K562 (cell line): Measurements from ENCODE around the gene SLC22A7.

Source experiments
- MEF2A ChIP-seq: IDR thresholded peaks from 2 replicates; pipeline ENCODE4 v1.6.1; 2011; ENCODE audit warnings: low read depth, mild to moderate bottlenecking, low read length, moderate library complexity; ENCODE audit not compliant: control insufficient read depth
- NR2C2 ChIP-seq, 2 experiments: fragments of 200-800 bp in 1 of 2; sonication (Bioruptor generic) in 1 of 2; sonication (generic) in 1 of 2; formaldehyde crosslinking in 1 of 2; IDR thresholded peaks; 2 replicates each; pipeline versions ENCODE4 v1.6.1 to v1.8.0; 2016 to 2022; ENCODE audit warnings: mild to moderate bottlenecking in 1 of 2, missing compliant biosample characterization in 1 of 2, missing genetic modification characterization in 1 of 2, missing genetic modification reagents in 1 of 2
- NRF1 ChIP-seq, 2 experiments: fragments of 450-650 bp; IDR thresholded peaks in 1 of 2; conservative IDR thresholded peaks in 1 of 2; 2 replicates each; pipeline ENCODE4 v1.6.1; 2014; ENCODE audit warnings: mild to moderate bottlenecking in 2 of 2
- SIX5 ChIP-seq, 2 experiments: IDR thresholded peaks; 2 replicates each; pipeline ENCODE4 v1.6.1; 2011; ENCODE audit warnings: low read length in 2 of 2, borderline replicate concordance in 1 of 2, low read depth in 1 of 2, mild to moderate bottlenecking in 1 of 2, moderate library complexity in 1 of 2; ENCODE audit not compliant: insufficient read depth in 1 of 2
- ZBTB1 ChIP-seq: sonication (generic); formaldehyde crosslinking; IDR thresholded peaks from 2 replicates; pipeline ENCODE4 v1.8.1; 2023; ENCODE audit warnings: missing genetic modification reagents, low read depth, mild to moderate bottlenecking, borderline replicate concordance
- ZFX ChIP-seq: sonication (generic); formaldehyde crosslinking; IDR thresholded peaks from 2 replicates; pipeline ENCODE4 v1.8.0; 2022; ENCODE audit warnings: mild to moderate bottlenecking, missing genetic modification reagents, moderate library complexity
- TF ChIP-seq, protein P1 (sequence below): fragments of 250-450 bp; sonication (Bioruptor Pico); IDR thresholded peaks from 2 replicates; pipeline ENCODE4 v1.5.0; 2021; ENCODE audit warnings: mild to moderate bottlenecking, borderline replicate concordance

DNA sequence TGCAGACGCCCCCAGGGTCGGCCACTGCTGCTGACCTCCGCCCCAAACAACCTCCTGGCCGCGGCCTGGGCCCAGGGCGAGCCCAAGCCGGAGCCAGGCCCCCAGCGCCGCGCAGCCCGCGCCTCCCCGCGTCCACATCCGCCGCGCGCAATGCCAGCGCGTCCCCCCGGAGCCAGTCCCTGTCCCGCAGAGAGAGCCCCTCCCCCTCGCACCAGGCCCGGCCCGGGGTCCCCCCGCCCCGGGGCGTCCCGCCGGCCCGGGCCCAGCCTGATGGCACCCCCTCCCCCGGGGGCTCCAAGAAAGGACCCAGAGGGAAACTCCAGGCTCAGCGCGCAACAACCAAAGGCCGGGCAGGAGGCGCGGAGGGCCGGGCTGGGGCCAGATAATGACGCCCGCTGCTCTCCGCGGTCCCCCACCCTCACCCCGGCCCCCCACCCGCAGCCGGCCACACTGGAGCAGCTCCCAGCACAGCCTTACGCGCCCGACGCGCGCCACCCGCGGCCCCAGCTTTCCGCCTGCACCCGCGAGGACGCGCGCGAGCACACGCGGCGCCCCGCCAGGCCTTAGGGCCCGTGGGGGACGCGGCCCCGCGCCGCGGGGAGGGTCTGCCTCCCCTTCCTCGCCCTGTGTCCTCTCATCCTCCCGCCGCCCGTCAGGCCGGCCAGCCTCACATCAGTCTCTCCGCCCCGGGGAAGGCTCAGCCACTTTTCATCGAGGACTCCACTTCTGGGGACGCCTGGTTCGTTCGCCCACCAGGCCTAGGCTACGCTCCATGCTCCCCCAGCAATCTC is 12.9 kb upstream of the SLC22A7 start:
- TF ChIP-seq NR2C2 (CRISPR knock-in tag; IDR thresholded peaks at IDR 0.05) (no peak), NR2C2 (tag; IDR thresholded peaks at IDR 0.05) (no peak), SIX5 (IDR thresholded peaks at IDR 0.05; ENCODE audit: borderline replicate concordance in 1 of 2, insufficient read depth in 1 of 2, low read depth in 1 of 2, low read length in 2 of 2) (no peak), NRF1 (conservative IDR thresholded peaks at IDR 0.05 in 1 of 2, IDR thresholded peaks at IDR 0.05 in 1 of 2) (no peak), MEF2A (no peak), ZFX (CRISPR knock-in tag) (no peak), ZBTB1 (CRISPR knock-in tag) (no peak)
- TF ChIP-seq, protein P1, sequence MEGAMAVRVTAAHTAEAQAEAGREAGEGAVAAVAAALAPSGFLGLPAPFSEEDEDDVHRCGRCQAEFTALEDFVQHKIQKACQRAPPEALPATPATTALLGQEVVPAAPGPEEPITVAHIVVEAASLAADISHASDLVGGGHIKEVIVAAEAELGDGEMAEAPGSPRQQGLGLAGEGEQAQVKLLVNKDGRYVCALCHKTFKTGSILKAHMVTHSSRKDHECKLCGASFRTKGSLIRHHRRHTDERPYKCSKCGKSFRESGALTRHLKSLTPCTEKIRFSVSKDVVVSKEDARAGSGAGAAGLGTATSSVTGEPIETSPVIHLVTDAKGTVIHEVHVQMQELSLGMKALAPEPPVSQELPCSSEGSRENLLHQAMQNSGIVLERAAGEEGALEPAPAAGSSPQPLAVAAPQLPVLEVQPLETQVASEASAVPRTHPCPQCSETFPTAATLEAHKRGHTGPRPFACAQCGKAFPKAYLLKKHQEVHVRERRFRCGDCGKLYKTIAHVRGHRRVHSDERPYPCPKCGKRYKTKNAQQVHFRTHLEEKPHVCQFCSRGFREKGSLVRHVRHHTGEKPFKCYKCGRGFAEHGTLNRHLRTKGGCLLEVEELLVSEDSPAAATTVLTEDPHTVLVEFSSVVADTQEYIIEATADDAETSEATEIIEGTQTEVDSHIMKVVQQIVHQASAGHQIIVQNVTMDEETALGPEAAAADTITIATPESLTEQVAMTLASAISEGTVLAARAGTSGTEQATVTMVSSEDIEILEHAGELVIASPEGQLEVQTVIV (CRISPR knock-in tag) = no peak
